HFFc6 (cell line): Measurements from ENCODE around the gene YBEY. TPM values are rescaled to one million over a fixed set of nuclear protein-coding genes. Genes with fewer than 3 reads are reported as not detected.
"Not testable (repeated sequence)": the region's sequence is repeated elsewhere in the genome, so short reads cannot be mapped to it uniquely, and the experiment has no call there.

Experiments used
- DNase-seq: peaks from one replicate; pipeline ENCODE4 v3.0.0-alpha.2; 2018
- H3K27ac Mint-ChIP-seq: 2 replicates; pipeline ENCODE4 v1.8.0; 2020; ENCODE audit warnings: mild to moderate bottlenecking, mixed read lengths
- H3K27me3 Mint-ChIP-seq: 2 replicates; pipeline ENCODE4 v1.8.0; 2021; ENCODE audit warnings: mild to moderate bottlenecking, moderate library complexity, mixed read lengths; ENCODE audit not compliant: insufficient read depth
- H3K36me3 Mint-ChIP-seq: 2 replicates; pipeline ENCODE4 v1.8.0; 2021; ENCODE audit warnings: low read depth, mixed read lengths
- H3K4me1 Mint-ChIP-seq: 2 replicates; pipeline ENCODE4 v1.8.0; 2020; ENCODE audit warnings: low read depth, mixed read lengths
- H3K4me3 Mint-ChIP-seq: 2 replicates; pipeline ENCODE4 v1.8.0; 2020; ENCODE audit warnings: mild to moderate bottlenecking, moderate library complexity, mixed read lengths
- H3K9me3 Mint-ChIP-seq: 2 replicates; pipeline ENCODE4 v1.8.0; 2020; ENCODE audit warnings: mild to moderate bottlenecking, mixed read lengths
- CTCF ChIP-seq: fragments of 200-600 bp; sonication (generic); IDR thresholded peaks from 2 replicates; pipeline ENCODE4 v1.5.0; 2021; ENCODE audit warnings: antibody characterized with exemption, mild to moderate bottlenecking
- long read RNA-seq: library from polyadenylated mRNA; unstranded; transcript quantifications from one replicate; pipeline ENCODE4 v2.0.0, GENCODE V29; 2019
- total RNA-seq, 6 experiments: library from RNA; stranded (reverse); fragmentation: NEBNext Ultra II Directional; extraction: Animal tissue kit (Norgen Biotek cat#: 25700); gene quantifications; 2 replicates in 1 of 6; 3 replicates in 5 of 6; pipeline ENCODE4 v1.2.3, GENCODE V29; 2021

YBEY gene
- total RNA-seq: 10 to 100 TPM; 12.5 to 16.0 (median 15.5) TPM
- long read RNA-seq, transcript YBEY-206 (5 exons, 744 nt): major isoform, 6 of 15 reads
- long read RNA-seq, partial matches to known transcripts: 4 of 15 reads
- long read RNA-seq, other reads (novel, unspliced or antisense): 3 of 15 reads

GRCh38 chr21:46285761-46286647 lies at the start of gene YBEY:
Gene YBEY, plus strand, starts transcription at chr21:46286342. Its CDS starts 572 bp downstream, at chr21:46286914.
- DNase-seq: peak; percentile 88
- H3K4me3 Mint-ChIP-seq: peak within 1 kb of the TSS; percentile 94
- peaks cover 44% of the 10 kb centered on the region for H3K4me1 Mint-ChIP-seq
- peak; percentile 69 for TF ChIP-seq CTCF
- H3K9me3 Mint-ChIP-seq: no peaks in the 10 kb centered on the region
- peak within 1 kb of the TSS; percentile 92 for H3K27ac Mint-ChIP-seq
- peaks cover 23% of the 10 kb centered on the region for H3K36me3 Mint-ChIP-seq
- H3K27me3 Mint-ChIP-seq: no peaks in the 10 kb centered on the region; the same call in 1 of the 2 replicates

- Mint-ChIP-seq H3K36me3 (peaks cover 53% of the 10 kb centered on the region), H3K4me1 (no peaks in the 10 kb centered on the region), H3K27ac (no peak overlapping the region), H3K27me3 (no peaks in the 10 kb centered on the region; the same call in 1 of the 2 replicates), H3K4me3 (no peak overlapping the region), H3K9me3 (no peaks in the 10 kb centered on the region)
- no peak for TF ChIP-seq CTCF
- no peak for DNase-seq
Observed at GRCh38 chr21:46237474-46237873, 48.7 kb upstream of the YBEY start.

- H3K36me3 Mint-ChIP-seq: peaks cover 40% of the 10 kb centered on the region
- H3K9me3 Mint-ChIP-seq: no peaks in the 10 kb centered on the region
Observed at GRCh38 chr21:46239817-46240325, 46.3 kb upstream of the YBEY start.

GRCh38 chr21:46241577-46241976 lies 44.6 kb upstream of the YBEY start:
- Mint-ChIP-seq H3K36me3 (peaks cover 40% of the 10 kb centered on the region), H3K27ac (peak overlapping the region; percentile 19; the same call in 1 of the 2 replicates)
- H3K27me3 Mint-ChIP-seq, H3K4me1 Mint-ChIP-seq, H3K9me3 Mint-ChIP-seq, DNase-seq, H3K4me3 Mint-ChIP-seq: not testable (repeated sequence)

More at GRCh38 chr21:46239817-46240325, 46.3 kb upstream of the YBEY start:
- no peak for TF ChIP-seq CTCF
- Mint-ChIP-seq H3K27me3 (peaks cover 3% of the 10 kb centered on the region; the same call in 1 of the 2 replicates), H3K27ac (no peak overlapping the region), H3K4me1 (no peaks in the 10 kb centered on the region), H3K4me3 (no peak overlapping the region)
- DNase-seq: no peak

- peaks cover 3% of the 10 kb centered on the region; the same call in 1 of the 2 replicates for H3K27me3 Mint-ChIP-seq
- no peaks in the 10 kb centered on the region for H3K9me3 Mint-ChIP-seq
Observed at GRCh38 chr21:46243325-46243724, 42.8 kb upstream of the YBEY start.

More at GRCh38 chr21:46243325-46243724, 42.8 kb upstream of the YBEY start:
- Mint-ChIP-seq H3K4me1 (no peaks in the 10 kb centered on the region), H3K27ac (peak overlapping the region; percentile 26; the same call in 1 of the 2 replicates), H3K36me3 (peaks cover 45% of the 10 kb centered on the region), H3K4me3 (no peak overlapping the region)
- TF ChIP-seq CTCF: no peak
- no peak for DNase-seq
